ENCODE data around the gene KNDC1. TPM values are rescaled to one million over a fixed set of nuclear protein-coding genes. Genes with fewer than 3 reads are reported as not detected.
A peak's percentile ranks its signal among the peaks of the same experiment; 100 is the strongest.

The KNDC1 gene
- total RNA-seq, 1 donor from 2014 or later, result 0.55 TPM

DNA sequence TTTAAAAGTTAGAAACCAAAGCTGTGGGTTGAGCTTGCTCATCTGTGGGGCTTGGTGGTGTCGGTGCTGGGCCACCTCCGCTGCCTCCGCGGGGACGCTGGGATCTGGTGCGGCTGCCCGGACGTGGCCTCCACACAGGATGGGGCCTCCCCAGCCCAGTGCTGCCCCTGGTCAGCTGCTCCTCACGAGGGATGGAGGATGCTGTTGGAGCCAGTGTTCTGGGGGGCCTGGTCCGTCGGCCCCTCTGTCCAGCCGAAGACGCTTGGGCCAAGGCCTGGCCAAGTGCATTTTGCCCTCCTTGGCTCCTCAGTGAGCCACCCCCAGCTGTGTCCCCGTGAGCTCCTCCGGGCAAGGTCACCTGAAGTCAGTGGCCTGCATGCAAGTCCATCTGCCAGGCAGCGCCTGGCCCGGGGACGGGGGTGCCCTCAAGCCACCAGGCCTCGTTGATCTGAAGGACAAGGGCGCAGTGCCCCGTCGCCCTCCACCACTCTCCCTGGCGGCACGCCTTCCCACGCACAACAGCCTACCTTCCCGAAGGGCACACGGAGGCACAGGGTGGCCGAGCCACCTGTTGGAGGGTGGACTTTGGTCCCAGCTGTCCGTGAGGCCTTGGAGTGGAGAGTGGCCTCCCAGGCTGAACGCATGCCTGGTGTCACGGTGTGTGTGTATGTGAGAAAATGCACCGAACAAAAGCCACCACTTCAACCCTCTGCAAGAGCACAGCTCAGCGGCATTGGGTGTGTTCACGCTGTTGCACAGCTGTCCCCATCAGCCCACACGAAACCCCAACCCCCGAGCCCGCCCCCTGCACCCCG is 27.3 kb downstream of the KNDC1 start:
- Mint-ChIP-seq H3K4me3 (ENCODE audit: unreplicated experiment) (no peak overlapping the region), H3K27ac (ENCODE audit: unreplicated experiment) (no peak overlapping the region), H3K36me3 (ENCODE audit: low read depth) (peaks cover 4% of the 10 kb centered on the region), H3K4me1 (ENCODE audit: low read depth) (no peaks in the 10 kb centered on the region), H3K9me3 (ENCODE audit: low read depth) (peaks cover 6% of the 10 kb centered on the region), H3K27me3 (ENCODE audit: low read depth) (peaks cover 33% of the 10 kb centered on the region)
- TF ChIP-seq, protein P1, sequence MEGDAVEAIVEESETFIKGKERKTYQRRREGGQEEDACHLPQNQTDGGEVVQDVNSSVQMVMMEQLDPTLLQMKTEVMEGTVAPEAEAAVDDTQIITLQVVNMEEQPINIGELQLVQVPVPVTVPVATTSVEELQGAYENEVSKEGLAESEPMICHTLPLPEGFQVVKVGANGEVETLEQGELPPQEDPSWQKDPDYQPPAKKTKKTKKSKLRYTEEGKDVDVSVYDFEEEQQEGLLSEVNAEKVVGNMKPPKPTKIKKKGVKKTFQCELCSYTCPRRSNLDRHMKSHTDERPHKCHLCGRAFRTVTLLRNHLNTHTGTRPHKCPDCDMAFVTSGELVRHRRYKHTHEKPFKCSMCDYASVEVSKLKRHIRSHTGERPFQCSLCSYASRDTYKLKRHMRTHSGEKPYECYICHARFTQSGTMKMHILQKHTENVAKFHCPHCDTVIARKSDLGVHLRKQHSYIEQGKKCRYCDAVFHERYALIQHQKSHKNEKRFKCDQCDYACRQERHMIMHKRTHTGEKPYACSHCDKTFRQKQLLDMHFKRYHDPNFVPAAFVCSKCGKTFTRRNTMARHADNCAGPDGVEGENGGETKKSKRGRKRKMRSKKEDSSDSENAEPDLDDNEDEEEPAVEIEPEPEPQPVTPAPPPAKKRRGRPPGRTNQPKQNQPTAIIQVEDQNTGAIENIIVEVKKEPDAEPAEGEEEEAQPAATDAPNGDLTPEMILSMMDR (IDR thresholded peaks at IDR 0.05), result no peak
- no peak for DNase-seq (ENCODE audit: low spot score)

DNA sequence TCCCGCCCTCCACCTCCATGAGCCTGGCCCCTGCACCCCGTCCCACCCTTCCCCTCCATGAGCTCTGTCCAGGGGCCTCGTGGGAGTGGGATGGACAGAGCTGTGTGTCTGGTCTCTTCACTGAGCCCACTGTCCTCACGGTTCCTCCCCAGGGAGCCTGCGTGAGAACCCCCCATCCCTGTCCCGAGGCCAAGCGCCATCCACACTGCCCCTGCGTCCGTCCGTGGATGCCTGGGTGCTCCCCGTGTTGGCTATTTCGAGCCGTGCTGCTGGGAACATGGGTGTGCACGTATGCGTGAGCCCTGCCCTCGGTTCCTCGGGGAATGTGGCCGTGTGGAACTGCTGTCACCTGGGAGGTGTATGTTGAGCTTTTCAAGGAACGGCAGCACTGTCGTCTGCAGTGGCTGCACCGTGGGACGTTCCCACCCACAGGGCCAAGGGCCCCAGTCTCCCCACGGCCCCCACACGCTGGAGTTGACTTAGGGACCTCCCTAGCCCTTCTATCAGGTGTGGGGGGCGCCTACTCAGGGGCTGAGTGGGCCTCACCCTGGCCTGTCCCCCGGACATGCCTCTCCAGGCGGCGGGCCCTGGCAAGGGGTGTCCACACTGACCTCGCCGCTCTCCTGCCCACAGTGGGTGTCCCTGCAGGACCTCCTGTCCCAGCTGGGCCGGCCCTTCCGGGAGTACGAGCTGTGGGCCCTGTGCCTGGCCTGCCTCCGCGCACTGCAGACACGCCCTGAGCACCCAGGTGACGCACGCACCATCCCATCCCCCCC is 28.1 kb downstream of the KNDC1 start:
- TF ChIP-seq, protein P1 (IDR thresholded peaks at IDR 0.05), result no peak
- peaks cover 4% of the 10 kb centered on the region for H3K36me3 Mint-ChIP-seq (ENCODE audit: low read depth)
- H3K27ac Mint-ChIP-seq (ENCODE audit: unreplicated experiment), result no peak overlapping the region
- H3K27me3 Mint-ChIP-seq (ENCODE audit: low read depth), result peaks cover 38% of the 10 kb centered on the region
- H3K9me3 Mint-ChIP-seq (ENCODE audit: low read depth), result peaks cover 10% of the 10 kb centered on the region
- H3K4me3 Mint-ChIP-seq (ENCODE audit: unreplicated experiment), result no peak overlapping the region
- H3K4me1 Mint-ChIP-seq (ENCODE audit: low read depth), result no peaks in the 10 kb centered on the region
- peak; percentile 91 for DNase-seq (ENCODE audit: low spot score)

DNA sequence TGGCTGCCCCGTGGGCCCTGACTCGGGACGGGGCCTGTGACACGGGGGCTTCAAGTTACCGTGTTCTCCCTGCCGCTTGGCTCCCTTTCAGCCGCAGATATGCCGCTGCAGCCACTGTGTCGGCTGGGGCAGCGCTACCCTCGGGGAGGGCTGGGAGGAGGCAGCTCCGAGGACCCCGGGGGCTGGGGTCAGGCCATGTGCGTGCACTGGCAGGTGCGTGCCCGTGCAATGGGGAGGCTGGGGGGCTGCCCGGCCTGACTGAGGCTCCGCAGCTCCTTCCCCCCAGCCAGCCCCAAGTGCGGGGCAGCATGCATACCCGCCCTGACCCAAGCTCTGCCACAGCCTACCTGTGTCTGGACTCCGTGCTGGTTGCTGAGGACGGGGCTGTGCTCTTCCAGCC is 29.2 kb downstream of the KNDC1 start:
- Mint-ChIP-seq H3K36me3 (ENCODE audit: low read depth) (peaks cover 6% of the 10 kb centered on the region), H3K4me1 (ENCODE audit: low read depth) (no peaks in the 10 kb centered on the region), H3K27ac (ENCODE audit: unreplicated experiment) (no peak overlapping the region), H3K9me3 (ENCODE audit: low read depth) (peaks cover 19% of the 10 kb centered on the region), H3K4me3 (ENCODE audit: unreplicated experiment) (no peak overlapping the region), H3K27me3 (ENCODE audit: low read depth) (peaks cover 44% of the 10 kb centered on the region)
- DNase-seq (ENCODE audit: low spot score), result no peak
- TF ChIP-seq, protein P1 (IDR thresholded peaks at IDR 0.05), result no peak

DNA sequence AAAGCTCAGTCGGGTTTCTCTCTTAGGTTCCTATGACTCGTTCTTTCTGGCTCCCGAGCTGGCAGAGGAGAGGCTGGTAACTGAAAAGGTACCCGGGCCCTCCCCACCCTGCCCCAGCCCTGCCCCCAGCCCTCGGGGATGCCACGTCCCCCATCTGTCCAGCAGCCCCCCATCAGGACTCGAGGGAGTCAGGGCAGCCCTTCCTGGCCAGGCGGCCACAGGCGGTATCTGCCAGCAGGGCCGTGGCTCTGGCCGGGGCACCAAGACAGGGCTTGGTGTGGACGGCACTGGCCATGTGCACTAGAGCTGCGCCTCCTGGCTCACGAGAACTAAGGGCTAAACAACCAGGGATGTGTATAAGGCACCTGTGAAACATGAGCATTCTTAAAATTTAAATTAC is 29.7 kb downstream of the KNDC1 start:
- Mint-ChIP-seq H3K9me3 (ENCODE audit: low read depth) (peaks cover 19% of the 10 kb centered on the region), H3K4me3 (ENCODE audit: unreplicated experiment) (no peak overlapping the region), H3K36me3 (ENCODE audit: low read depth) (peaks cover 6% of the 10 kb centered on the region), H3K4me1 (ENCODE audit: low read depth) (no peaks in the 10 kb centered on the region), H3K27ac (ENCODE audit: unreplicated experiment) (no peak overlapping the region), H3K27me3 (ENCODE audit: low read depth) (peaks cover 44% of the 10 kb centered on the region)
- DNase-seq (ENCODE audit: low spot score), result no peak
- TF ChIP-seq, protein P1 (IDR thresholded peaks at IDR 0.05), result no peak

DNA sequence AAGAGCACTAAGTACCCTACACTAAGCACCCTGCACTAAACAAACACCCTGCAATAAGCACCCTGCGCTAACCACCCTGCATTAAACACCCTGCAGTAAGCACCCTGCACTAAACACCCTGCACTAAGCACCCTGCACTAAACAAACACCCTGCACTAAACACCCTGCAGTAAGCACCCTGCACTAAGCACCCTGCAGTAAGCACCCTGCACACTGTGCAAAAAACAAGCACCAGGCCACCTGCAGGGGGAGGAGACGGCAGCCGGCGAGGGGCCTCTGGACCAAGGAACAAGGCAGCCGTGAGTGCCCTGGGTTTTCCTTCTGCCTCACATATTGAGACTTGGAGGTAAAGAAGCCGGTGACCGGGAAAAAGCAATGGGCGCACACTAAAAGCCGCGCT is 30.2 kb downstream of the KNDC1 start:
- no peak for DNase-seq (ENCODE audit: low spot score)
- Mint-ChIP-seq H3K4me1 (ENCODE audit: low read depth) (no peaks in the 10 kb centered on the region), H3K27ac (ENCODE audit: unreplicated experiment) (no peak overlapping the region), H3K27me3 (ENCODE audit: low read depth) (peaks cover 45% of the 10 kb centered on the region), H3K4me3 (ENCODE audit: unreplicated experiment) (no peak overlapping the region), H3K9me3 (ENCODE audit: low read depth) (peaks cover 19% of the 10 kb centered on the region), H3K36me3 (ENCODE audit: low read depth) (peaks cover 6% of the 10 kb centered on the region)
- TF ChIP-seq, protein P1 (IDR thresholded peaks at IDR 0.05), result no peak

Data from chondrocyte (in vitro differentiated cells).